Right kidney (tissue), 1 donor: ENCODE results near the gene ERCC2.

Source experiments
- DNase-seq: peaks from one replicate; pipeline ENCODE4 v3.0.0-alpha.2; 2016

Gene ERCC2

GRCh38 chr19:45402298-45403061 lies 32.1 kb upstream of the ERCC2 start:
- DNase-seq: peak; percentile 47

GRCh38 chr19:45401815-45402214 lies 31.4 kb upstream of the ERCC2 start:
- no peak for DNase-seq

GRCh38 chr19:45400192-45400591 lies 29.8 kb upstream of the ERCC2 start:
- DNase-seq: no peak

- DNase-seq: peak; percentile 34
Observed at GRCh38 chr19:45395821-45396617, 25.6 kb upstream of the ERCC2 start.

GRCh38 chr19:45391871-45392665 lies 21.7 kb upstream of the ERCC2 start:
- no peak for DNase-seq

DNA sequence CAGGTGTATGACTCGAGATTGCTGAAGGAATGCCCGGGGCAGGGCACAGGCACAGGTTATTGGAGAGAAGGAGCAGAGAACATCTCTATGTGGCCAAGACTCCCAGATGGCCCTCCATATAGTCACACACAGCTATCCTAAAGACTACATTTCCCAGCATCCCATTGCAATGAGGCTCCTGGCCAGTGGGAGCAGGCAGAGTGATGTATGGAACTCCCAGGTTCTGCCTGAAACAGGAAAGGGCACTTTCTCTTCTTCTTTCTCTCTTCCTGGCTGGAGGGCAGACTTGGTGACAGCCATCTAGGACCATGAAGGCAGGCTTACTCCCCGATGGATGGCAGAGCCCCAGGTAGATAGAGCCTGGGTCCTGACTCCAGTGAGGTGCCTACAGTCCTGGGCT lies 21.0 kb upstream of the ERCC2 start:
- no peak for DNase-seq

- DNase-seq: no peak
Observed at GRCh38 chr19:45385392-45386221, 15.2 kb upstream of the ERCC2 start.

DNA sequence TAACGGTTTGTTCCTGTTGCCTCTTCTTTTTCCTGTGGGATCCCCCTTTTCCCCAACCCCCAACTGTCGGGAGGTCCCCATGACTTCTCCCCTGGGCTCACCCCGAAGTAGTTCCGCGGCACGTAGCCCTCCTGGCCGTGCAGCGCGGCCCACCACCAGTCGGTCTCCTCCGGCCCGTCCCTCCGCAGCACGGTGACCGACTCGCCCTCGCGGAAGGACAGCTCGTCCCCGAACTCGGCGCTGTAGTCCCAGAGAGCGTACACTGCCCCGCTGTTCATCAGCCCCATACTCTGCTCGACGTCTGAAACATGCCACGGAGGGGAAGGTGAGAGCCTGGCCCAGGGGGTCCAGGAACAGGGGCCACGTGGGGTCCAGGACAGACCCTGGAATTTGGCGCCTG lies 12.1 kb upstream of the ERCC2 start:
- no peak for DNase-seq

DNA sequence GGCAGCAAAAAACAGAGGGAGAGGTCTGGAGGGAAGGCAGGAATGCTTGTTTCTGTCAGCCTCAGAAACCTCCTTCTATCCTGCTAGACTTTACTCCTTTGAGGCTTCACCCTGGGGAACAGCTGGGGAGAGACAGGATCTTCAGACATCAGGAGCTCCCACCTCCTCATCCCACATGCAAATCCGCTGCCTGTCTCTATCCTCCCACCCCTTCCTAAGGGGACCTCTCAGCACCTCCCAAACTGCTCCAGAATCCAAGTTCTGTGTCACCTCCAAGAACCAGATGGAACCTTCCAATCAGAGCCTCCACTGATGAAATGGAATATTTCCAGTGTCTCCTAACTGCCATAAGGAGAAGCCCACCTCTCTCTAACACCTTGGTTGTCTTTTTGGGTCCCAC lies 9.7 kb upstream of the ERCC2 start:
- no peak for DNase-seq

- DNase-seq: peak; percentile 39
Observed at GRCh38 chr19:45376045-45376724, 5.8 kb upstream of the ERCC2 start.

- no peak for DNase-seq
Observed at GRCh38 chr19:45368737-45369340, 1.5 kb downstream of the ERCC2 start.

DNA sequence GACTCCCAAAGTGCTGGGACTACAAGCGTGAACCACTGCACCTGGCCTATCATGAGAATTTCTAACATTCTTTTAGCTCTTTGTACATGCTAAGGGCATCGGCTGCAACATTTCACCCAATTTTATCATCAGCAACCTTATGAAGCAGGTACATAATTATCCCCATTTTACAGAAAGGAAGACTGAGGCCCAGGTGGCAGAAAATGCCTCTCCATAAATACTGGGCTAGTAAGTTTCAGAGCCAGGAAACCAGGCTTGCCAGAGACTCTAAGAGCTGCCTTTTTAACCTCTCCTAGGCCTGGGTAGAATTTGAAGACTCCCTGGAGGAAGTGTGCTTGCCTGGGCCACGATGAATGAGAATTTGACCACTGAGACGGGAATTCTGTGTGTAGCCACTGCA lies 2.2 kb downstream of the ERCC2 start:
- no peak for DNase-seq

DNA sequence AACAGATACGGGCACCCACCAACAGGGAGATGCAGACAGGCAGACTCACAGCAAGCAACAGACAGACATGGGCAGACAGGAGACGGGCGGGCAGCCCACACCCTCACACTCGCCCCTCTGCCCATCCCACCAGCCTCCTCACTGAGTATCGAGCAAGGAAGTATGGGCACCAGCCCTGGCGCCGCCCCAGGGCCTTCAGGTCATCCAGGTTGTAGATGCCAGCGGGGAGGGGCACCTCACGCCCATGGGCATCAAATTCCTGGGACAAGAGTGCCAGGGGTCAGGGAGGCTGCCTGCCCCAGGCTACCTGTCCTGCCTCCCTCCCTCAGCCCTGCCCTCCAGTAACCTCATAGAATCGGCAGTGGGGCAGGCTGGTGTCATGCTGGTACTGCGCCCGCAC lies 5.7 kb downstream of the ERCC2 start:
- no peak for DNase-seq

- DNase-seq: no peak
Observed at GRCh38 chr19:45363861-45364459, 6.4 kb downstream of the ERCC2 start.

GRCh38 chr19:45362291-45362690 lies 8.1 kb downstream of the ERCC2 start:
- DNase-seq: no peak

- DNase-seq: no peak
Observed at GRCh38 chr19:45361608-45362007, 8.8 kb downstream of the ERCC2 start.

- DNase-seq: no peak
Observed at GRCh38 chr19:45358213-45358792, 12.1 kb downstream of the ERCC2 start.

DNA sequence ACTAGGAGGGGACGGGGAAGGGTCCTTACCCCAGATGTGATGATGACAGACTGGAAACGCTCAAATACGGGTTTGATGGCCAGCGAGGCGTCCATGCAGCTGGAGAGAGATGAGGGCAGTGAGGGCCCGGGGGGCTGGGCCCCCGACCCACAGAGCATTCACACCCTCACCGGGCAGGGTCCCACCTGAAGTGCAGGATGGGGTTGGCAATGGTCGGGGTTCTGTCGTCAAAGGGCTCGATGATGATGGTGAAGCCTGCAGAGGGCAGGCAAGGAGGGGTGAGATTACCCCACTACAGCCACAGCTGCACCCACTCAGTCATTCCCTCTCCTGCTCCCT lies 13.0 kb downstream of the ERCC2 start:
- no peak for DNase-seq

GRCh38 chr19:45356760-45357444 lies 13.5 kb downstream of the ERCC2 start:
- no peak for DNase-seq

DNA sequence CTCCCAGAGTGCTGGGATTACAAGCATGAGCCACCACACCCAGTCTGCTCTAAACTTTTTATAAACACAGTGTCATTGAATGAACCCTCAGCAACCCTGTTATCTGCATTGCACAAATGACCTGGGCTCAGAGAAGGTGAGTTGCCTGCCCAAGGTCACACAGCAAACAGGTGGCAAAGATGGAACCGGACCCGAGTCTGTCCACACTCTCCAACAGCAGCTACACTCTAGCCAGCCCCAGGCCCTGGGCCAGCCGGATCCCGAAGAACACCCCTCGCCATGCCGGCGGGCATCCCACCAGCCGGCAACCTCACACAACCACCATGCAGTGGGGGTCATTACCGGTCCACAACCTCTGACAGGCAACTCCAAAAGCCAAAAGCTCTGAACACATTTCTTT lies 14.5 kb downstream of the ERCC2 start:
- DNase-seq: no peak
